ENCODE results near the gene CELF4.
A peak's percentile ranks its signal among the peaks of the same experiment; 100 is the strongest.

The CELF4 gene

GRCh38 chr18:37539236-37539635, 26.4 kb downstream of the CELF4 start:
- TF ChIP-seq CTCF (conservative IDR thresholded peaks at IDR 0.05), result no peak

GRCh38 chr18:37538526-37539205, 26.9 kb downstream of the CELF4 start:
- H3K27ac ChIP-seq, result no peak overlapping the region
- no peak for TF ChIP-seq CTCF (conservative IDR thresholded peaks at IDR 0.05)

More at GRCh38 chr18:37539236-37539635, 26.4 kb downstream of the CELF4 start:
- H3K27ac ChIP-seq, result no peak overlapping the region

- peak; percentile 94 for TF ChIP-seq CTCF (conservative IDR thresholded peaks at IDR 0.05)
These were observed 27.6 kb downstream of the CELF4 start for GRCh38 chr18:37537868-37538525.

GRCh38 chr18:37536656-37537055, 28.9 kb downstream of the CELF4 start:
- no peak overlapping the region for H3K27ac ChIP-seq
- no peak for TF ChIP-seq CTCF (conservative IDR thresholded peaks at IDR 0.05)

More at GRCh38 chr18:37537868-37538525, 27.6 kb downstream of the CELF4 start:
- H3K27ac ChIP-seq, result no peak overlapping the region

GRCh38 chr18:37535968-37536367, 29.6 kb downstream of the CELF4 start:
- H3K27ac ChIP-seq, result no peak overlapping the region
- TF ChIP-seq CTCF (conservative IDR thresholded peaks at IDR 0.05), result no peak

- no peak for TF ChIP-seq CTCF (conservative IDR thresholded peaks at IDR 0.05)
- H3K27ac ChIP-seq, result no peak overlapping the region
These were observed 31.0 kb downstream of the CELF4 start for GRCh38 chr18:37534627-37535026.

- no peak for TF ChIP-seq CTCF (conservative IDR thresholded peaks at IDR 0.05)
- no peak overlapping the region for H3K27ac ChIP-seq
These were observed 31.7 kb downstream of the CELF4 start for GRCh38 chr18:37533647-37534584.
